GM18868 (cell line): ENCODE results near the gene FKRP.

Source experiments
- ATAC-seq: cut with Tn5 transposase; IDR thresholded peaks from one replicate; pipeline ENCODE4 v1.9.1; 2021; ENCODE audit warnings: mild to moderate bottlenecking, moderate library complexity; ENCODE audit not compliant: unreplicated experiment

FKRP gene

DNA sequence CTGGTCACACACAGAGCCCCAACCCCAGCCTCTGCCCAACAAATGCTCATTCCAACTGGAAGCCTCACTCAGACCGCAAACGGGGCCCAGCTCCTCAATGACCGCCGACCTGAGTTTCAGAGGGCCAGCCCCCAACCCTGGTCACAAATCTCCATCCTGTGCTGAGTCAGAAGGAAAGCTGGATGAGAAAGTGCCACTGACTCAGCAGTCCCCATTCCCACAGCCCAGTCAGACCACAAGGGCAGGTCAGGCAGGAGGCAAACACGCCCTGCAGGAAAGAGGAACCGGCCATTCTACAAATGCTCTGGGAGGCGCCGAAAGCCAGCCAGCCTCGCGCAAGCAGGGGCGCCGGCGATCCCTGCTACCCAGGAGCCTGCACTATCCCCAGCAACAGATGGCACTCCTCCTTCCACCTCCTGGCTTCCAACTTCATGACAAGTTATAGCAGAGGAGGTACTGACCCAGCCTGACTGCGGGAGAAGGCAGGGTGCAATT is 14.8 kb upstream of the FKRP start:
- ATAC-seq = no peak

DNA sequence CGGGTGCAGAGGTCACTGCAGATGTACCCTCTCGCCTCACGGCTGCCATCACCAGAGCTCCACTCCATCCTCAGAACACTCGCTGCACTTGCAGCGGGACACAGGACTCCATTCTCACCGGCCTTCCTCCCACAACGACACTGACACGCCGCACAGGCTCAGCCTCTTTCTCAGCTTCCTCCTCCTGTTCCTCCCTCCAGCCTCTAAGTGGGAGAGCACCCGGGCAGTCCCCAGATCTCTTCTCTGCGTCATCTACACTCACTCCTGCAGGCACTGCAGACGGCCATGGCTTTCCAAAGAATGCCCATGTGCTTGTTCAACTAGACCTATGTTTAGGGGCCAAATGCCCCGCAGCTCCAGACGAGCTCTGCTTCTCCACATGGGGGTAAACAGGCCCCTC is 14.3 kb upstream of the FKRP start:
- no peak for ATAC-seq

DNA sequence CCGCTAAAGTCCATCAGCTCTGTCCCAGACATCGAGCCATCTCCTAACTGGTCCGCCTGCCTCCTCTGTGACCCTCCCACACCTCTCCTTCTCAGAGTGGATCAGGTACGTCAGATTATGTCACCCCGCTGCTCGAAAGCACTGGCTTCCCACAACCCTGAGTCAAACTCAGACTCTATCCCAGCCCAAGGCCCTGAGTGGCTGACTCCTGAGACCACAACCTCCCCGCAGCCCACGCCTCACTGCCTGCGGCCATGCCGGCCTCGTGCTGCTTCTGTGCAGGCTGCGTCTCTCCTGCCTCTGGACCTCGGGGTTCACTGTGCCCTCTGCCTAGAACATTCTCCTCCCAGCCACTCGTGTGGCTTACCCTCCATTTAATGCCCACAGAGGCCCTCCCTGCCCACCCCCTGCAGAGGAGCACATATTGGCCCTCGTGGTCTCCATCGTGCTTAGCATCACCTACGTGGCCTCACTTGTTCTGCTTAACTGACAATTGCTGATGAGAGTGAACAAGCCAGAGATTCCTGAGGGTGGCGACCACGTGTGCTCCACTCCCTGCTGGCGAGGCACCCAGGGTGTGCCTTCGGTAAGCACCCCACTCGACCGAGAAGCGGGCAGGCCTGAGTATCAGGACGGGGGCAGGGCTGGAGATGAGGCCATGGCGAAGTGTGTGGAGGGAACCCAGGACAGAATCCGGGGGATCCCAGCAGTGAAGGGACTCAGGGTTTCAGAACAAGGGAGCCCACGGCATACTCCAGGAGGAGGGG is 13.5 kb upstream of the FKRP start:
- no peak for ATAC-seq

- no peak for ATAC-seq
These were observed 12.7 kb upstream of the FKRP start for GRCh38 chr19:46732966-46733689.

DNA sequence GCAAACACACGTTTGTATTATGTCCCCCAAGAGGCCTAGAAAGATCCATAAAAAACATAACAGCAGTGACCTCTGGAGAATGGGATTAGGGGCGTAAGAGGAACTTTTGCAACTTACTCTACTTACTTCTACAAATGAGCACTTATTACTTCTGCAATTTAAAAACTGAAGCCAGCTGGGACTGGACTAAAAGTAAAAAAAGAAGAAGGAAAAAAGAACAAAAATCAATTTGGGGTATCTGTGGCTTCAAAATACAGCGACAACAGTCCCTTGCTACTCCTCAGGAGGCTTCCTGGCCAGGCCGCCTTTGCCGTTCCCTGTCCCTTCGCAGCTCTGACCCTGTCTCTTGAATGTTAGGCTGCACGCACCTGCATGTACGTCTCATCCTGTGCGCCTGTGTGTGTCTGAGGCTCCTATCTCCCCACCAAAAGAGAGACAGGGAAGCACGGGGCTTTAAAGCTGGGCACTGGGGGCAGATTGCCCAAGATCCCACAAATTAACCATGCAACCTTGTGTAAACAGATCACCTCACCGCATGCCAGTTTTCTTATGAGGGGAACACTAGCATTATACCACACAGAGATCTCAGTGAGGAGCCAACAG is 12.1 kb upstream of the FKRP start:
- no peak for ATAC-seq

- ATAC-seq = no peak
These were observed 9.1 kb upstream of the FKRP start for GRCh38 chr19:46736531-46737297.

DNA sequence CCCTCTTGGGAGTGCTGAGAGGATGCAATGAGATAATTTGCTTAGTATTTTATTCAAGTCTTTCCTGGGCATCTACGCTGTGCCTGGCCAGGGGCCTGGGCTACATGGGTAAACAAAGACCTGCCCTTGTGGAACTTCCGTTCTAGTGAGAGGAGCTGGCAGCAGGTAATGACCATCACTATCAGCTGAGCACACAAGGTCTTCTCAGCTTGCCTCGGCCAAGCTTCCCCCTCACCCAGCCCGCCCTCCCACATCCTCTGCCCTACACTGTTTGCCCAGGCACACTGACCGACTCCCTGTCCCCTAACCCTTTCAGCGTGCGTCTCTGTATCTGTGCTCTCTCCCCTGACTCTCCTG is 8.6 kb upstream of the FKRP start:
- no peak for ATAC-seq

DNA sequence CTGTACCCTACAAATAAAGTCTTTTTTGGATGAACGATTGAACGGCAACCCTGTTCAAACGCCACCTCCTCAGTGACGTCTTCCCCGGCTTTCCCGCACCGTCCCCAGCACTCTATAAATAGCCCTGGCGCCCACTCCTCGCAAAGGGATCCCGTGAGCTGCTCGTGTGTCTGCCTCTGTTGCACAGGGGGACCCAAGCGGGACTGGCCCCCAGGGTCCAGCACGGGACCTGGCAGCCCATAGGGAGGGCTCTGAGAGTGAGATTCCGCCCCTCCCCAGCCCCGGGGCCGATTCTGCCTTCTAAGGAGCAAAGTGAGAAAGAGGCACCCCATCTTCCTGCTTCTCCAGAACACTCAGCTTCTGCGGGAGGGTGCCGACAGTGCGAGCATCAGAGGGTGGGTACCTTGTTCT is 8.1 kb upstream of the FKRP start:
- ATAC-seq = no peak

GRCh38 chr19:46739290-46739771 is 6.5 kb upstream of the FKRP start:
- no peak for ATAC-seq

DNA sequence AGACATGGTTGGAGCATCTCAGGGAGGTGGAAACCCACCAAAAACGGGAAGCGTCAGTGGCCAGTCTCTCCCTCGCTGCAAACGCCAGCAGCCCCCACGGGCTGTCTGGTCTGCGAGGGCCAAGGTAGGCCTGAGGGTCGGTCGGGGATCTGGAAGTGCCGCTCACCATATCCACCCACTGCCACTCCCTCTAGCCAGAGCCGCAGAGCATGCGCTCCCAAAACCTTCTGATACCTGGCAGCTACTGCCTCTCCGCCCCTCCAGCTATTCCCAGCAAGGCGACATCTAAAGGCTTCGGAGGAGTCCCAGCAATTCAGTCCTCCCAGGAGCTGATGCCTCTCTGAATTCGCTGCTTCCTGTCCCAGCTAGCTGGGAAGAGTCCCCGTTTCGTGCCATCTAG is 4.4 kb upstream of the FKRP start:
- ATAC-seq = no peak

GRCh38 chr19:46742926-46743480 is 2.9 kb upstream of the FKRP start:
- ATAC-seq = no peak

GRCh38 chr19:46744005-46744691 is 1.7 kb upstream of the FKRP start:
- ATAC-seq = no peak

DNA sequence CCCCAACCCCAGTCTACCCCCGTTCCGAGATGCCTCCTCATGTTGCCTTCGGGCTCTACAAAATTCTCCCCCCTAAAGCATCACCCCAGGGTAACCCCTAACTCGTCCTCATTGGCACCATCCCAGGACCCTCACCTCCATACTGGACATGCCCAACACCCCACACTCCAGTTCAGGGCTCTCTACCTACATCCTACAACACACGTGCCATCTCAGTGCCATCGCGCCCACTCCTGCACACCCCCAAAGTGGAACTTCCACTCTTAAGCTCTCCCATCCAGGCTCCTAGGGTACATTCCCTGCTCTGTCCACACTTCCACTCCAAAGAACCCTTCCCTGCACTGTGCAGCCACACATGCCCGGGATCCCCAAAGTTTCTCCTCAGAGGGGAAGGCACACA is 827 bp upstream of the FKRP start:
- no peak for ATAC-seq

GRCh38 chr19:46746281-46747057 is 612 bp downstream of the FKRP start, which contains the start of gene STRN4:
TSS of gene STRN4 (minus strand) at chr19:46746450. CDS start at chr19:46746430, 20 bp downstream.
- ATAC-seq = peak; percentile 53

DNA sequence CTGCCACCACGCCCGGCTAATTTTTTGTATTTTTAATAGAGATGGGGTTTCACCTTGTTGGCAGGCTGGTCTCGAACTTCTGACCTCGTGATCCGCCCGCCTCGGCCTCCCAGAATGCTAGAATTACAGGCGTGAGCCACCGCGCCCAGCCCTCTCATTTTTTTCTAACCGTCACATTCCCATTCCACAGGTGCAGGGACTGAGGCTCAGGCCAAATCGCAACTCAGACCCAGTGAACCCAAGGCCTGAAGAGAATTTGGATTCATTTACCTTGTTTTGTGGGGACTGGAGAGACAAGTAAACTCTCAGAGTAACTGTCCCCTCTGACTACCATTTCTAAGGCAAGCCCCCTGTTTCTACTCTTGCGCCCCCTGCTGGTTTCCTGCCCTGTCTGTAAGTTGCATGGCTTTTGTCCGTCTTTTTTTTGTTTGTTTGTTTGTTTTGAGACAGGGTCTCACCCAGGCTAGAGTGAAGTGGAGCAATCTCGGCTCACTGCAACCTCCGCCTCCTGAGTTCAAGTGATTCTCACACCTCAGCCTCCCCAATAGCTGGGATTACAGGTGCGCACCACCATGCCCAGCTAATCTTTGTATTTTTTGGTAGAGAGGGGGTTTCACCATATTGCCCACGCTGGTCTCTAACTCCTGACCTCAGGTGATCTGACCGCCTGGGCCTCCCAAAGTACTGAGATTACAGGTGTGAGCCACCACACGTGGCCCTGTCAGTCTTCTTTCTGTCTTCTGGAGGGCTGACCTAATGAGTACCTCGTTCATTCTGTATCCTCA is 2.7 kb downstream of the FKRP start:
- no peak for ATAC-seq

DNA sequence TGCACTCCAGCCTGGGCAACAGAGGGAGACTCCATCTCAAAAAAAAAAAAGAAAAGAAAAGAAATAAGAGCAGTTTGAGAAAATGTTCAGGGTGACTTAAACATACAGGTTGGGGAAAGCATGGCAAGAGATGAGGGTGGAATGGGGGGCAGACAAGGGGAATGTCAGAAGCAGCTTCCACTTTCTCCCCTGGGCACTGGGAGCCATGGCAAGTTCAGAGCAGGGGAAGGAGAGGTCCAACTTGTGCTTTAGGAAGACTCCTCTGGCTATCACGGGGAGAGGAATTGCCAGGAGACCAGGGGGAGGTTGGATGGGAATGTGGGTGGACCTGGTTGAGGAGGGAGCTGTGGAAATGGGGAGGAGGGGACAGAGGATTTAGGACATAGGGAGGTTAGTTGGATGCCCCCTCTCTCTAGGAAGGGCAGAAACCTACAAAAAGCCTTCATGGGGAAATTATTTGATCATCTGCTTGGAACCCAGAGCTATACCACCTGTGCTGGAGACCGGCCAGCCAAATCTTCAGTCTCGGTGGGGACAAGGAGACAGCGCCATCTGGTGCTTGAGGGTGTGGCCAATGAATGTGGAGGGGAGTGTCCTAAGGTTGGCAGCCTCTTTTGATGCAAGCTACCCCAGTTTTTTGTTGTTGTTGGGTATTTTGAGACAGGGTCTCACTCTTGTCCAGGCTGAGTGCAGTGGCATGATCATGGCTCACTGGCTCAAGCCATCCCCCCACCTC is 7.7 kb downstream of the FKRP start:
- ATAC-seq = no peak

GRCh38 chr19:46755077-46755852 is 9.4 kb downstream of the FKRP start:
- no peak for ATAC-seq
